HG03139 (cell line): ENCODE data around the gene SIL1.
"Not testable (repeated sequence)": the region's sequence is repeated elsewhere in the genome, so short reads cannot be mapped to it uniquely, and the experiment has no call there.

ENCODE experiments used
- ATAC-seq: cut with Tn5 transposase; IDR thresholded peaks from one replicate; pipeline ENCODE4 v1.9.1; 2021; ENCODE audit not compliant: unreplicated experiment

Gene SIL1

GRCh38 chr5:139204196-139204595 is 6.0 kb upstream of the SIL1 start:
- no peak for ATAC-seq

- ATAC-seq = no peak
Observed at GRCh38 chr5:139199321-139199720, 1.2 kb upstream of the SIL1 start.

DNA sequence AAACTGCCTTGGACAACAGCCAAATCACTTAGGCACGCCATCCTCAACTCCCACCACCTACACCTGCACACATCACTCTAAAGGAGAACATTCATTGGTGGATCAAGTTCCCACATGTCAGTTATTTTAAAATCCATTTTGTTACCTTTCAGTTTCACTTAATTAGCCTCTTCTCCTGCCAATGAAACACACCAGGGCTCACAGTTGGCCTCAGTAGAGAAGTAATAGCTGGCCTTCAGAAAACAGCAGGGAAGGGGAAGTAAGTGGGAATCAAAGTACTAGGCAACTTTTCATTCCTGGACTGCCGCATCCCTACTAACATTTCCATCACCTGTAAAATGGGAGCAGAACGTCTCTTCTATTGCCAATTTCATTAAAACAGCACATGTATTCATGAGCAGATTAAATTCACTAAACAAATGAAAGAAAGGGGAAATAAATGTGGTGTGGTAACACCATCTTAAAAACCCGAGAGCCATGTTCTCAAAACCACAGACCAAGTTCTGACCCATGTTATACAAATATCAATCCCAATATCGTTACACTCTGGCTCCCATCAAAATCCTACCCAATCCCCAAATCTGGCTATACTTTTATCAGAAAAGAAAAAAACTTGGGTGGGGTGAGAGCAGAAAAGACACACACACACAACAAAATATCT is 1.7 kb downstream of the SIL1 start:
- no peak for ATAC-seq

GRCh38 chr5:139194486-139194885 is 3.7 kb downstream of the SIL1 start:
- no peak for ATAC-seq

- ATAC-seq = no peak
Observed at GRCh38 chr5:139193928-139194327, 4.2 kb downstream of the SIL1 start.

GRCh38 chr5:139192906-139193305 is 5.3 kb downstream of the SIL1 start:
- ATAC-seq = not testable (repeated sequence)

GRCh38 chr5:139191954-139192353 is 6.2 kb downstream of the SIL1 start:
- not testable (repeated sequence) for ATAC-seq

DNA sequence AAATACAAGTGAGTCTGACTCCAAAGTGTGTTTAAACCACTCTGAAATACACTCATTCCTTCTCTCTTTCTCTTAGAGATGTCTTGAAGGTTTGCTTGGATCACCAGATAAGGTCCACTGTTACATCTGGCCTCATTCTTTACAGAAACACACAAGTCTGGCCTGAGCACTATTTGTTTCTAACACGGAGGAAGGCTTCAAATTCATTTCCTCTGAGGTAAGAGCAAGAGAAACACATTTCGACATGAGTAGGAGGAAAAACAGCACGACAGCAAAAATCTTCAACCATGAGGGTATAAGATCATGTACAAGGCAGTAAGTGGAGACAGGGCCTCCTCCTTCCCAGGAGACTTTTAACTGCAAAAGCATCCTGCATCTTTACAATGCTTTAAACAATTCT is 8.0 kb downstream of the SIL1 start:
- no peak for ATAC-seq

- no peak for ATAC-seq
Observed at GRCh38 chr5:139188558-139189270, 9.5 kb downstream of the SIL1 start.

GRCh38 chr5:139186752-139187326 is 11.3 kb downstream of the SIL1 start:
- ATAC-seq = no peak

- no peak for ATAC-seq
Observed at GRCh38 chr5:139186261-139186660, 11.9 kb downstream of the SIL1 start.

GRCh38 chr5:139185589-139185988 is 12.6 kb downstream of the SIL1 start:
- ATAC-seq = no peak

GRCh38 chr5:139183502-139183901 is 14.7 kb downstream of the SIL1 start:
- ATAC-seq = no peak

- no peak for ATAC-seq
Observed at GRCh38 chr5:139182528-139183296, 15.5 kb downstream of the SIL1 start.

GRCh38 chr5:139181835-139182452 is 16.2 kb downstream of the SIL1 start:
- ATAC-seq = no peak

GRCh38 chr5:139181322-139181730 is 16.8 kb downstream of the SIL1 start:
- ATAC-seq = no peak

DNA sequence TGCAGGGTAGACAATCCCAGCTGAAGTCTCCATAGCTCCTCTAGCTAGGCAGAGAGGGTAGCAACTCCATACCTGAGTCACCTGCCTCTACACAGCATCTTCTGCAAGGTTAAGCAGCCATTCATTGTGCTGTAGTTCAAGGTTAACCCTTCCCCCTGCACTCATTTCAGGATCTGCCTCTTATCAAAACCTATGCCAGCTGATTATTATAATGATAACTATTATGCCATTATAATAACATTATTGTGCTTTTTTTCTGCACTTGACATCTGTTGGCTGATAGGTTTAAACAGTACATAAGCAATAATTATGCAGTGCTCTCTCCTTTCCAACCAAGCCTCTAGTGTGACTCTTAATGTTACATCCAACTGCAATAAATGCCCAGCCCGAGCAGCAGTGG is 17.3 kb downstream of the SIL1 start:
- ATAC-seq = no peak

DNA sequence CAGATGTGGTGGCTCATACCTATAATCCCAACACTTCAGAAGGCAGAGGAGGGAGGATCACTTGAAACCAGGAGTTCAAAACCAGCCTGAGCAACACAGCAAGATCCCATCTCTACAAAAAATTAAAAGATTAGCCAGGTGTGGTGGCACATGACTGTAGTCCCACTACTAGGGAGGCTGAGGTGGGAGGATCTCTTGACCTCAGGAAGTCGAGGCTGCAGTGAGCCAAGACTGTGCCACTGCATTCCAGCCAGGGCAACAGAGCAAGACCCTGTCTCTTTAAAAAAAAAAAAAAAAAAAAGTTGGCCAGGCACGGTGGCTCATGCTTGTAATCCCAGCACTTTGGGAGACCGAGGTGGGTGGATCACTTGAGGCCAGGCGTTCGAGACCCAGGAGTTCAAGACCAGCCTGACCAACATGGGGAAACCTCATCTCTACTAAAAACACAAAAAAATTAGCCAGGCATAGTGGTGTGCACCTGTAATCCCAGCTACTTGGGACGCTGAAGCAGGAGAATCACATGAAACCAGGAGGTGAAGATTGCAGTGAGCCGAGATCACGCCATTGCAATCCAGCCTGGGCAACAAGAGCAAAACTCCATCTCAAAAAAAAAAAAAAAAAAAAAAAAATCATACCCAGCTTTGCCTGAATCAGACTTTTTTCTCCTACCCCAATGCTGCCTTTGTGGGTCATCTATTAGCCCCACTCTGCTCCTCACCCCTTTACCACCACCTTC is 18.2 kb downstream of the SIL1 start:
- not testable (repeated sequence) for ATAC-seq

DNA sequence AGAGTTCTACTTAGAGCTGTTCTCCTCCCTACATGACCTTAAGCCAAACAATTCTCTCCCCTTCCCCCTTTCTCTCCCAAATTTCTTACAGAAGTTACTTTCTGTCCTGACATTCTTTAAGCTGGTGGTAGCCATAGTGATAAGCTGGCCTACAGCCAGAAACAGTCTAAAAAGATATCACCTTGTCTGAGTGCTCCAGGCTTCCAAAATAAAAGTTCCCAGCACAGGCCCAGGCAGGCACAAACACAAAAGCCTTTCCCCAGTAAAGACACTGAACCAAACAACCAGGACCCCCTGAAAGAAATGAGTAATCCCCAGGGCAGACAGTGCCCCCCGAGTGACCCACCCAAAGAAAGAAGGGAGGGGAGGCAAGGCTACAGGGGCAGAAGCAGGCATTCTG is 19.2 kb downstream of the SIL1 start:
- ATAC-seq = no peak

GRCh38 chr5:139178589-139178917 is 19.6 kb downstream of the SIL1 start:
- ATAC-seq = no peak
